Stimulated activated naive CD8-positive, alpha-beta T cell treated with anti-CD3 and anti-CD28 coated beads, Interleukin-15, Interleukin-2, amounts not matched to agents 100 ng/mL and 50 ng/mL, for 24 hours (primary cell): Measurements from ENCODE around the gene PHACTR2.

ENCODE experiments used
- H3K27ac Mint-ChIP-seq: one replicate; pipeline ENCODE4 v1.8.0; 2021; ENCODE audit warnings: mild to moderate bottlenecking, mixed read lengths
- H3K27me3 Mint-ChIP-seq: one replicate; pipeline ENCODE4 v1.8.0; 2021; ENCODE audit warnings: mixed read lengths
- H3K36me3 Mint-ChIP-seq: one replicate; pipeline ENCODE4 v1.8.0; 2021; ENCODE audit warnings: low read depth, mixed read lengths
- H3K4me1 Mint-ChIP-seq: one replicate; pipeline ENCODE4 v1.8.0; 2021; ENCODE audit warnings: low read depth, mixed read lengths
- H3K4me3 Mint-ChIP-seq: one replicate; pipeline ENCODE4 v1.8.0; 2021; ENCODE audit warnings: mild to moderate bottlenecking, mixed read lengths
- H3K9me3 Mint-ChIP-seq: one replicate; pipeline ENCODE4 v1.8.0; 2021; ENCODE audit warnings: mixed read lengths

Gene PHACTR2

DNA sequence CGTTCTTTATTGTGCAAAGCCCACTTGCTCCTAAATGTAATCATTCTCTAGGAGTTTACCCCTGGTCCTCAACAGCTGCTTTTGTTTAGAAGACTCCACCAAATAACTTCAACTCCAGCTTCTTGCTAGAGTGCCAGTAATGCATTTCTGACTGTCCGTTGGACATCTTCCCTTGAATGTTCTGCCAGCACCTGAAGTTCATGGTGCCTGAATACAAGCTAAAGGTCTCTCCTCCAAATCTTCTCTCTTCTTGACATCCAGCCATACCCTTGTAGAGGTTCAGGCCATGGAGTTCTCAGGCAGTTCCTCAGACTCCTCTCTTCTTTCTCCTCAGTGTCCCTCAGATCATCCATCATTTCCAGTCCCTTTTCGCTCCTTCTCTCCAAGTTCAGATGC is 21.7 kb downstream of the PHACTR2 start:
- Mint-ChIP-seq H3K36me3 (no peaks in the 10 kb centered on the region), H3K4me3 (no peak overlapping the region), H3K9me3 (no peaks in the 10 kb centered on the region), H3K27ac (no peak overlapping the region), H3K27me3 (no peaks in the 10 kb centered on the region), H3K4me1 (peaks cover 20% of the 10 kb centered on the region)

DNA sequence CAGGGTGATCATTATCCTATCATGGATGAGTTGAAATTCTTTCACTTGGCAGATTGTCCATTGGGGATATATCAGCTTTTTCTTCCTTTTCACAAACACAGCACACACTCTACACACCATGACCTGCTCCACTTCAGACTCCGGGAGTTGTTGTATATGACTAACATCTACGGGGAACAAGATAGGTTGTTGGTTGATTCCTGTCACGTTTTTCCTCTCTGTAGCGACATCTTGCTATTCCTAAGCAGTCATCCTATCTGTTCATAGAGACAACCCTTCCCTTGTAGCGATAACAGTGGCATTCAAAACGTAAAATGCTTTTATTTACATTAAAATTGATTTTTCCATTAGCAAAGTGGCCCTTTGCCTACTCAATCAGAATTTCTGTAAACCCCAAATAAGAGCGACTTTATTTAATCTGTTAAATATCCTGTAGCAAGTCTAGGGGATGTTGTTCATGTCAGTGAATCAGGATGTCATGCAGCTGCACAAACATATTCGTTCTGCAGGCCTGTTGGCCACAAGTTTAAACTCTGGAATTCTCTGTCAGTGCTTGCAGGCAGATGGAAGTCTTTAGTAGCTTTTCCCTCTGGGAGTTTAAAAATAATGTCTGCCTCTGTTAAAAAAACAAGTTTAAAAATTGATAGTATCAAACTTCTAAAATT is 23.1 kb downstream of the PHACTR2 start:
- no peak overlapping the region for H3K27ac Mint-ChIP-seq
- H3K4me3 Mint-ChIP-seq, result no peak overlapping the region
- H3K4me1 Mint-ChIP-seq, result peaks cover 8% of the 10 kb centered on the region
- H3K27me3 Mint-ChIP-seq, result no peaks in the 10 kb centered on the region
- no peaks in the 10 kb centered on the region for H3K9me3 Mint-ChIP-seq
- no peaks in the 10 kb centered on the region for H3K36me3 Mint-ChIP-seq

DNA sequence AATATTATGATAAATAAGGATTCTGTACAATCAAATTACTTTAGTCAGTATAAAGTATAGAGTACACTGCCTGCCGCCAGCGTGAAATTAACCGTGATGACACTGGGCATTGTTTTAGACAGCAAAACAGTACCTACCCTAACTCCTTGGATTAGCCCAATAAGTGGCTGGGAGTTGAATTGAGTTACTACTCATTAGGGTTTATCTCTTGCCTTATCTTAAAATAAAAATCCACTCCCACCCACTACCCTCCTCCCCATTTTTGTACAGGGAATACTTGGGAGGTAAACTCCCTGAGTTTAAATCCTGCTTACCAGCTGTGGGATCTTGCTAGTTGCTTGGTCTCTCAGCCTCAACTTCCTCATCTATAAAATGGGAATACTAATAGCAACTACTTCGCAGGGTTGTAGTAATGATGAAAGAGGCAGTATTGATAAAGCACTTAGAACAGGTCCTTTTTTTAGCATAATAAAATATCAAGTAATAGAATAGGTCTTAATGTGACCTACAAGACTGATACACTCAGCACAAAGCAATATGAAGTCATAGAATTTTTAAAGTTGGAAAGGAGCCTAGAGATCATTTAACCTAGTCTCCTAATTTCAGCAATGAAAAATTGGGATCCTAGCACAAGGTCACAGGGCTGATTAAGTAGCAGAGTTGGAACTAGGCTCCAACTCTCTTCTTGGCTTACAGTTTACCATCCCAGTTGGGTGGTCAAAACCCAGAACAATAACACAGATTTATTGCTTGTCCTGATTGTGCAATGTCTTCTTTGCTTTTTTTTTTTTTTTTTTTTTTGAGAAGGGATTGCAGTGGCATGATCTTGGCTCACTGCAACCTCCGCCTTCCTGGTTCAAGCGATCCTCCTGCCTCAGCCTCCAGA is 23.8 kb downstream of the PHACTR2 start:
- no peaks in the 10 kb centered on the region for H3K27me3 Mint-ChIP-seq
- no peak overlapping the region for H3K4me3 Mint-ChIP-seq
- H3K9me3 Mint-ChIP-seq, result no peaks in the 10 kb centered on the region
- H3K36me3 Mint-ChIP-seq, result no peaks in the 10 kb centered on the region
- no peak overlapping the region for H3K27ac Mint-ChIP-seq
- peaks cover under 1% of the 10 kb centered on the region for H3K4me1 Mint-ChIP-seq

- Mint-ChIP-seq H3K9me3 (no peaks in the 10 kb centered on the region), H3K27ac (no peak overlapping the region), H3K36me3 (no peaks in the 10 kb centered on the region), H3K4me1 (no peaks in the 10 kb centered on the region), H3K27me3 (no peaks in the 10 kb centered on the region), H3K4me3 (no peak overlapping the region)
Measured at GRCh38 chr6:143705569-143705968, 27.8 kb downstream of the PHACTR2 start.

- Mint-ChIP-seq H3K27me3 (no peaks in the 10 kb centered on the region), H3K27ac (no peak overlapping the region), H3K4me1 (no peaks in the 10 kb centered on the region), H3K9me3 (no peaks in the 10 kb centered on the region), H3K36me3 (no peaks in the 10 kb centered on the region), H3K4me3 (no peak overlapping the region)
Measured at GRCh38 chr6:143707697-143708096, 29.9 kb downstream of the PHACTR2 start.

DNA sequence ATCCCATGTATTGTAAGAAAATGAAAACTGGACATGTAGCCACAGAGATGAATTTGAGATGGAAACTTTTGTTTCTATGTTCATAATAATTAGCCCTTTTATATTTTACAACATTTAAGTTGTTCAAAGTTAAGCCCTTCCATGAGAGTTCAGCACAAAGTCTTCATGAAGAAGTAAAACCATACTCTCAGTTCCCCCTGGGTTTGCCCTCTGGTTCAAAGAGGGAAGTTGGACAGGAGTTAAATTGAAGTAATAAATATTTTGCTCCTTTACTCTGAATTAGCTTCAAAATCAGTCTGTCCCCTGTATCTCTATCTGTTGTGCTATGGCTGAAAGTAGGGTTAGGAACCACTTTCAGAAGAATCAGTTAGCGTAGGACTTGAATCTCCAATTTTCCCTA is 31.1 kb downstream of the PHACTR2 start:
- Mint-ChIP-seq H3K27ac (no peak overlapping the region), H3K27me3 (no peaks in the 10 kb centered on the region), H3K9me3 (no peaks in the 10 kb centered on the region), H3K4me3 (no peak overlapping the region), H3K36me3 (no peaks in the 10 kb centered on the region), H3K4me1 (no peaks in the 10 kb centered on the region)

DNA sequence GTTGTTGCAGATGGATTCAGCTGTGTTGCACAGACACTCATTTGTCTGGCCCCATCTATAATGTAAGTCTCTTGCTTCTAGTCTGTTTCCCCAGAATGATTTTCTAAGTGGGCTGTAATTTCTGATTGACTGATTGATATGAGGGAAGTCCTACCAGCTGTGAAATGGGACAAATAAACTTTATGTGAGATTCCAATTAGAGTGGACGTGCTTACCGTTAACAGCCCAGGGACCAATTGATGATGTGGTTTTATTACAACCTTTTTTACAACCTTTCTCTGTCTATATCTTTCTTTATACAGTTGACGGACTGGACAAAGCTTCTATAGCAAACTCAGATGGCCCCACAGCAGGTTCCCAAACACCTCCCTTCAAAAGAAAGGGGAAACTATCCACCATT is 33.9 kb downstream of the PHACTR2 start:
- peaks cover 7% of the 10 kb centered on the region for H3K36me3 Mint-ChIP-seq

DNA sequence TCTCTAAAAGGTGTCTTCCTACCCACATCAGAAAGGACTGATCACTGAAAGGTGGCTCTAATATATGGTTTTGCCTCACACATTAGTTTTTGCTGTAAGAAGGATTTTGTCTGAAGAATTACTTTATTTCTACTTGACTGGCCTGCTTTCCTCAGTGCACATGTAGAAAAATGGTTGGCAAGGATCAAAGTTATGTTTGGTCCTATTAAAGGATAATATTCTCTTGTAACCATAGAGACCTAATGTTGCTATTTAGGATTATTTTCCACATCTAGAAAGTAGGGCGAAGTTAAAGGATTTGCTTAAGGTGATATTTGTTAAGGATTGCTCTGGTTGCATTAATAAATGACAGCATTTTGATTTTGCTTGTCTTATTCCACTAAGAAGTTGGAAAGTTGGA is 40.7 kb downstream of the PHACTR2 start:
- Mint-ChIP-seq H3K36me3 (peaks cover 17% of the 10 kb centered on the region), H3K9me3 (peaks cover 6% of the 10 kb centered on the region), H3K27ac (no peak overlapping the region), H3K4me3 (no peak overlapping the region), H3K27me3 (no peaks in the 10 kb centered on the region), H3K4me1 (no peaks in the 10 kb centered on the region)

More for the DNA sequence above, 33.9 kb downstream of the PHACTR2 start:
- H3K4me1 Mint-ChIP-seq, result no peaks in the 10 kb centered on the region
- no peaks in the 10 kb centered on the region for H3K9me3 Mint-ChIP-seq
- no peak overlapping the region for H3K27ac Mint-ChIP-seq
- no peaks in the 10 kb centered on the region for H3K27me3 Mint-ChIP-seq
- H3K4me3 Mint-ChIP-seq, result no peak overlapping the region

- Mint-ChIP-seq H3K4me1 (peaks cover 5% of the 10 kb centered on the region), H3K36me3 (peaks cover 25% of the 10 kb centered on the region), H3K27me3 (no peaks in the 10 kb centered on the region), H3K4me3 (no peak overlapping the region), H3K9me3 (peaks cover 14% of the 10 kb centered on the region), H3K27ac (no peak overlapping the region)
Measured at GRCh38 chr6:143721642-143722041, 43.9 kb downstream of the PHACTR2 start.

DNA sequence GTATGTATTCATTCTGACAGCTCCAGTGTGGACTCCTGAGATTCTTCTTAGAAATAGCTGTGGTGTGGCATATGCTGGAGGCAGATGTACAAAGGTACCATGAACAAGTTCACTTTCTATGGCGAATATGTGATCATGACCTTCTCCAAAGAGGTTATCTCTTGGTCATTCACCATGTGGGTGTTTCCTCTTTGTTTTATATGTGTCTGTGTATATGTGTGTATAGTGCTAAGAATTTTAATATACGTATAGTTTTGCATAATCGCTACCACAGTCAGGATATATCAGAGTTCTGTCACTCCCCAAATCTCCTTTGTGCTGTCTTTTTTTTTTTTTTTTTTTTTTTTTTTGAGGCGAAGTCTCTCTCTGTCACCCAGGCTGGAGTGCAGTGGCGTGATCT is 47.1 kb downstream of the PHACTR2 start:
- peaks cover 12% of the 10 kb centered on the region for H3K4me1 Mint-ChIP-seq
- H3K27ac Mint-ChIP-seq, result no peak overlapping the region
- peaks cover 14% of the 10 kb centered on the region for H3K9me3 Mint-ChIP-seq
- H3K36me3 Mint-ChIP-seq, result peaks cover 29% of the 10 kb centered on the region
- H3K4me3 Mint-ChIP-seq, result no peak overlapping the region
- no peaks in the 10 kb centered on the region for H3K27me3 Mint-ChIP-seq

GRCh38 chr6:143726015-143726647 is 48.4 kb downstream of the PHACTR2 start:
- H3K27me3 Mint-ChIP-seq, result no peaks in the 10 kb centered on the region
- H3K4me1 Mint-ChIP-seq, result peaks cover 12% of the 10 kb centered on the region
- peaks cover 29% of the 10 kb centered on the region for H3K36me3 Mint-ChIP-seq
- H3K27ac Mint-ChIP-seq, result no peak overlapping the region
- no peak overlapping the region for H3K4me3 Mint-ChIP-seq
- peaks cover 14% of the 10 kb centered on the region for H3K9me3 Mint-ChIP-seq

GRCh38 chr6:143727035-143727434 is 49.3 kb downstream of the PHACTR2 start:
- Mint-ChIP-seq H3K27ac (no peak overlapping the region), H3K27me3 (no peaks in the 10 kb centered on the region), H3K4me3 (no peak overlapping the region), H3K4me1 (peaks cover 19% of the 10 kb centered on the region), H3K9me3 (peaks cover 14% of the 10 kb centered on the region), H3K36me3 (peaks cover 29% of the 10 kb centered on the region)

GRCh38 chr6:143731789-143732188 is 54.0 kb downstream of the PHACTR2 start:
- Mint-ChIP-seq H3K9me3 (no peaks in the 10 kb centered on the region), H3K4me3 (no peak overlapping the region), H3K27ac (peak overlapping the region; percentile 43), H3K27me3 (no peaks in the 10 kb centered on the region), H3K36me3 (peaks cover 10% of the 10 kb centered on the region), H3K4me1 (peaks cover 43% of the 10 kb centered on the region)

- no peak overlapping the region for H3K4me3 Mint-ChIP-seq
- no peaks in the 10 kb centered on the region for H3K27me3 Mint-ChIP-seq
- H3K36me3 Mint-ChIP-seq, result peaks cover 6% of the 10 kb centered on the region
- H3K9me3 Mint-ChIP-seq, result no peaks in the 10 kb centered on the region
- peak overlapping the region; percentile 43 for H3K27ac Mint-ChIP-seq
- peaks cover 37% of the 10 kb centered on the region for H3K4me1 Mint-ChIP-seq
Measured at GRCh38 chr6:143732536-143732935, 54.8 kb downstream of the PHACTR2 start.

DNA sequence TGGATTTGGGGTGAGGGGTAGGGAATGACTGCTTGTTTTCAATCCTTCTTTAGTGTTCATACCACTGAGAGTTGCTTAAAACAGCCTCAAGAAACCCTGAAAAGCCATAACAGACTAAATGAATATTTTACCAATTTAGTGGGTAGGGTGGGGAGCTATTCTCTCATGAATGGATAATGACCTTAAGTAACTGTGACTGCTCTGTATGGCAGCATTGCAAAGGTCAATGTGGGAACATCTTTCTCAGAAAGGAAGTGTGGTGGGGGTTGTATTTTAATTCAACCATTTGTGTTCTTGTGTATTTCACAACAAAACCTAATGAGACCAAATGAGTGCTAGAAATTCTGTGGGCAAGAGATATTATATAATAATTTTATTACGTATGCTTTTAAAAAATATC is 55.7 kb downstream of the PHACTR2 start:
- H3K27ac Mint-ChIP-seq, result peak overlapping the region; percentile 75
- no peaks in the 10 kb centered on the region for H3K9me3 Mint-ChIP-seq
- H3K27me3 Mint-ChIP-seq, result no peaks in the 10 kb centered on the region
- no peak overlapping the region for H3K4me3 Mint-ChIP-seq
- peaks cover 37% of the 10 kb centered on the region for H3K4me1 Mint-ChIP-seq
- peaks cover 6% of the 10 kb centered on the region for H3K36me3 Mint-ChIP-seq
